ENCODE data around the gene CCDC157. TPM values are rescaled to one million over a fixed set of nuclear protein-coding genes. Genes with fewer than 3 reads are reported as not detected.

Gene CCDC157
- polyA plus RNA-seq, 1 of the 3 experiments (the other 2 are of a cell fraction), result 5.8 TPM

DNA sequence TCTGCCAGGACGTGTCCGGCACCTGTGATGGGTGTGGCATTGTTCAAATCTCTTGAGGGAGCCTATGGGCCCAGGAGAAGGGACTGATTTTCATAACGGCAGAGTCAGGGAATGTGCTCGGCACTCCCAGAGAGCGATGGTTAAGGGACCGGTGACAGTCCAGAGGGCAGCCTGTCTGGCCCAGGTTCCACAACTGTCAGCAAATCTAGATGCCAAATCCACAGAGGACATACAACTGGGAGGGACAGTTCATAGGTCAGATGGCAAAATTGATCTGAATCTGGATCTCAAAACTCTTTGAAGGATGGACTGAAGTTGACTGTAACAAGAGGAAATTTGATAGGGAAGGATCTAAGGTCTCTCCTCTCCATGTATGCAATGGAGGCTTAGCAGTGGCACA is 47.5 kb downstream of the CCDC157 start (continued):
- TF ChIP-seq, protein P1, sequence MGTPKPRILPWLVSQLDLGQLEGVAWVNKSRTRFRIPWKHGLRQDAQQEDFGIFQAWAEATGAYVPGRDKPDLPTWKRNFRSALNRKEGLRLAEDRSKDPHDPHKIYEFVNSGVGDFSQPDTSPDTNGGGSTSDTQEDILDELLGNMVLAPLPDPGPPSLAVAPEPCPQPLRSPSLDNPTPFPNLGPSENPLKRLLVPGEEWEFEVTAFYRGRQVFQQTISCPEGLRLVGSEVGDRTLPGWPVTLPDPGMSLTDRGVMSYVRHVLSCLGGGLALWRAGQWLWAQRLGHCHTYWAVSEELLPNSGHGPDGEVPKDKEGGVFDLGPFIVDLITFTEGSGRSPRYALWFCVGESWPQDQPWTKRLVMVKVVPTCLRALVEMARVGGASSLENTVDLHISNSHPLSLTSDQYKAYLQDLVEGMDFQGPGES (IDR thresholded peaks at IDR 0.05; ENCODE audit: low read depth, low read length), result no peak
- no peak for TF ChIP-seq MEF2A (IDR thresholded peaks at IDR 0.05; ENCODE audit: borderline replicate concordance, low read depth)
- TF ChIP-seq MXI1 (IDR thresholded peaks at IDR 0.05; ENCODE audit: low read depth, low read length), result no peak
- TF ChIP-seq, protein P2, sequence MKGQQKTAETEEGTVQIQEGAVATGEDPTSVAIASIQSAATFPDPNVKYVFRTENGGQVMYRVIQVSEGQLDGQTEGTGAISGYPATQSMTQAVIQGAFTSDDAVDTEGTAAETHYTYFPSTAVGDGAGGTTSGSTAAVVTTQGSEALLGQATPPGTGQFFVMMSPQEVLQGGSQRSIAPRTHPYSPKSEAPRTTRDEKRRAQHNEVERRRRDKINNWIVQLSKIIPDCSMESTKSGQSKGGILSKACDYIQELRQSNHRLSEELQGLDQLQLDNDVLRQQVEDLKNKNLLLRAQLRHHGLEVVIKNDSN (IDR thresholded peaks at IDR 0.05; ENCODE audit: borderline replicate concordance, low read depth), result no peak

DNA sequence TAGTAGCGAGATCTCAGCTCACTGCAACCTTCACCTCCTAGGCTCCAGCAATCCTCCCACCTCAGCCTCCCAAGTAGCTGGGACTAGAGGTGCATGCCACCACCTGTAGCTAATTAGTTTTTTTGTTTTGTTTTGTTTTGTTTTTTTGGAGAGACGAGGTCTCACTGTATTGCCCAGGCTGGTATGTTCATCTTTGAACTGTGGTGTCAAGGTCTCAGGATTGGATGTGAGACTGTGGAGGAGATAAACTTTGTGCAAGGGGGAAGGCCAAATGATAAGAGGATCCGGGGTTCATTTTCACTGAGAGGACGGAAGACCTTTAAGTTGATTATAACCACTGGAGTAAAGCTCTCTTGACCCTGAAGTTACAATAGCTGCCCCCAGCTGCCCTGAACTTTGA is 48.9 kb downstream of the CCDC157 start:
- POLR2A ChIA-PET, result interaction anchor here (0.7 kb wide), 1 partner anchor 8 kb away, joined by 3 read pairs; no protein-coding TSS in a partner anchor
- Histone ChIP-seq H4K20me1 (ENCODE audit: insufficient read depth) (no peaks in the 10 kb centered on the region), H3K36me3 (replicated peaks in 1 of 2; ENCODE audit: control insufficient read depth in 1 of 2, insufficient read depth in 2 of 2, low read length in 1 of 2) (peaks cover 8 to 25% of the 10 kb centered on the region in 2 experiments), H3K4me1 (ENCODE audit: control insufficient read depth in 1 of 2, insufficient read depth in 2 of 2, low read depth in 1 of 2, low read length in 1 of 2) (no peaks in the 10 kb centered on the region; a peak in 1 of 4 replicates), H3K9ac (no peak overlapping the region), H2AFZ (ENCODE audit: low read depth) (no peak overlapping the region), H3K27ac (ENCODE audit: low read depth in 2 of 2, low read length in 1 of 2) (no peak overlapping the region), H3K27me3 (ENCODE audit: insufficient read depth) (no peaks in the 10 kb centered on the region), H3K4me2 (no peak overlapping the region), H3K4me3 (ENCODE audit: low read depth in 2 of 2, low read length in 1 of 2) (no peak overlapping the region), H3K79me2 (ENCODE audit: insufficient read depth) (0 out of 2 replicates have a peak, but pooled peaks cover 3% of the 10 kb centered on the region), H3F3A (replicated peaks; ENCODE audit: insufficient read depth) (peaks cover 8% of the 10 kb centered on the region), H3K9me3 (no peaks in the 10 kb centered on the region), H3K9me2 (no peaks in the 10 kb centered on the region)
- no peak for DNase-seq
- TF ChIP-seq NFIC (IDR thresholded peaks at IDR 0.05; ENCODE audit: borderline replicate concordance) (no peak), RCOR1 (IDR thresholded peaks at IDR 0.05; ENCODE audit: low read length) (no peak), TCF12 (IDR thresholded peaks at IDR 0.05) (no peak), GABPA (IDR thresholded peaks at IDR 0.05; ENCODE audit: low read depth) (no peak), SMC3 (IDR thresholded peaks at IDR 0.05; ENCODE audit: low read depth, low read length) (no peak), RAD21 (IDR thresholded peaks at IDR 0.05; ENCODE audit: low read length) (no peak)
- TF ChIP-seq, protein P3, sequence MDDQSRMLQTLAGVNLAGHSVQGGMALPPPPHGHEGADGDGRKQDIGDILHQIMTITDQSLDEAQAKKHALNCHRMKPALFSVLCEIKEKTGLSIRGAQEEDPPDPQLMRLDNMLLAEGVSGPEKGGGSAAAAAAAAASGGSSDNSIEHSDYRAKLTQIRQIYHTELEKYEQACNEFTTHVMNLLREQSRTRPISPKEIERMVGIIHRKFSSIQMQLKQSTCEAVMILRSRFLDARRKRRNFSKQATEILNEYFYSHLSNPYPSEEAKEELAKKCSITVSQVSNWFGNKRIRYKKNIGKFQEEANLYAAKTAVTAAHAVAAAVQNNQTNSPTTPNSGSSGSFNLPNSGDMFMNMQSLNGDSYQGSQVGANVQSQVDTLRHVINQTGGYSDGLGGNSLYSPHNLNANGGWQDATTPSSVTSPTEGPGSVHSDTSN (IDR thresholded peaks at IDR 0.05), result no peak
- CTCF ChIA-PET, result interaction anchor here (1.4 to 1.5 kb wide), 3 partner anchors 15 to 18 kb away, joined by 4 to 5 read pairs (median 4); partner anchors contain the start of gene RNF215
- WGBS (ENCODE audit: low lambda C conversion rate), result 71% methylated on average over 4 of the region's 4 CpGs

DNA sequence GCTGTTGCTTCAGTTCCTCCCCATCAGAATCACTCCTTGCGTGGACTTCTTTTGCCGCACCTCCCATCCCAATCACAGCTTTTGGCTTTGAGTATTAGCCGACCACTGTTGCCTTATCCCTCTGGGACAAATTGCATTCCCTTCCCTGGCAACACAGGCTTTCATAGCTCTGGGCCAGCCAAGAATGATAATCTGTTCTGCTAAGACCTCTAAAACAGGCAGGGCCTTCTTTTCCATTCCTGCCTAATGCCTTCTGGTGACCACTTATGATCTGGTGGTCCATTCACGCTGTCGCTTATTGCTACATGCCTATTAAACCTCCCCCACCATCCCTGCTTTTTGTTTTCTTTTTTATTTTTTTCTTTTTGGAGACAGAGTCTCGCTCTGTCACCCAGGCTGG is 49.6 kb downstream of the CCDC157 start:
- H3K4me1 ChIP-seq (ENCODE audit: control insufficient read depth in 1 of 2, insufficient read depth in 2 of 2, low read depth in 1 of 2, low read length in 1 of 2), result no peaks in the 10 kb centered on the region; a peak in 1 of 4 replicates
- H3K4me2 ChIP-seq, result no peak overlapping the region
- H3K27me3 ChIP-seq (ENCODE audit: insufficient read depth), result no peaks in the 10 kb centered on the region
- H2AFZ ChIP-seq (ENCODE audit: low read depth), result no peak overlapping the region
- ChIA-PET POLR2A (no interaction called here), CTCF (interaction anchor here (0.8 to 1.4 kb wide), 3 partner anchors 16 to 19 kb away, joined by 3 to 5 read pairs (median 4); partner anchors contain the start of gene RNF215)
- peaks cover 8% of the 10 kb centered on the region for H3F3A ChIP-seq (replicated peaks; ENCODE audit: insufficient read depth)
- no peak overlapping the region for H3K4me3 ChIP-seq (ENCODE audit: low read depth in 2 of 2, low read length in 1 of 2)
- peaks cover 8 to 25% of the 10 kb centered on the region in 2 experiments for H3K36me3 ChIP-seq (replicated peaks in 1 of 2; ENCODE audit: control insufficient read depth in 1 of 2, insufficient read depth in 2 of 2, low read length in 1 of 2)
- H3K27ac ChIP-seq (ENCODE audit: low read depth in 2 of 2, low read length in 1 of 2), result no peak overlapping the region
- TF ChIP-seq FOXJ3 (CRISPR knock-in tag; IDR thresholded peaks at IDR 0.05) (no peak), RFX5 (IDR thresholded peaks at IDR 0.05; ENCODE audit: low read length) (no peak), FOSL2 (IDR thresholded peaks at IDR 0.05; ENCODE audit: borderline replicate concordance, low read depth) (no peak), JUND (IDR thresholded peaks at IDR 0.05) (no peak), TAF1 (IDR thresholded peaks at IDR 0.05; ENCODE audit: borderline replicate concordance, low read depth, low read length) (no peak), EZH2phosphoT487 (IDR thresholded peaks at IDR 0.05; ENCODE audit: borderline replicate concordance, low read depth) (no peak), GABPA (IDR thresholded peaks at IDR 0.05; ENCODE audit: low read depth) (no peak)
- TF ChIP-seq, protein P4, sequence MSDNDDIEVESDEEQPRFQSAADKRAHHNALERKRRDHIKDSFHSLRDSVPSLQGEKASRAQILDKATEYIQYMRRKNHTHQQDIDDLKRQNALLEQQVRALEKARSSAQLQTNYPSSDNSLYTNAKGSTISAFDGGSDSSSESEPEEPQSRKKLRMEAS (IDR thresholded peaks at IDR 0.05; ENCODE audit: low read depth), result no peak
- TF ChIP-seq, protein P1 (IDR thresholded peaks at IDR 0.05; ENCODE audit: low read depth, low read length), result no peak
- TF ChIP-seq, protein P2 (IDR thresholded peaks at IDR 0.05; ENCODE audit: borderline replicate concordance, low read depth), result no peak
- TF ChIP-seq, protein P5, sequence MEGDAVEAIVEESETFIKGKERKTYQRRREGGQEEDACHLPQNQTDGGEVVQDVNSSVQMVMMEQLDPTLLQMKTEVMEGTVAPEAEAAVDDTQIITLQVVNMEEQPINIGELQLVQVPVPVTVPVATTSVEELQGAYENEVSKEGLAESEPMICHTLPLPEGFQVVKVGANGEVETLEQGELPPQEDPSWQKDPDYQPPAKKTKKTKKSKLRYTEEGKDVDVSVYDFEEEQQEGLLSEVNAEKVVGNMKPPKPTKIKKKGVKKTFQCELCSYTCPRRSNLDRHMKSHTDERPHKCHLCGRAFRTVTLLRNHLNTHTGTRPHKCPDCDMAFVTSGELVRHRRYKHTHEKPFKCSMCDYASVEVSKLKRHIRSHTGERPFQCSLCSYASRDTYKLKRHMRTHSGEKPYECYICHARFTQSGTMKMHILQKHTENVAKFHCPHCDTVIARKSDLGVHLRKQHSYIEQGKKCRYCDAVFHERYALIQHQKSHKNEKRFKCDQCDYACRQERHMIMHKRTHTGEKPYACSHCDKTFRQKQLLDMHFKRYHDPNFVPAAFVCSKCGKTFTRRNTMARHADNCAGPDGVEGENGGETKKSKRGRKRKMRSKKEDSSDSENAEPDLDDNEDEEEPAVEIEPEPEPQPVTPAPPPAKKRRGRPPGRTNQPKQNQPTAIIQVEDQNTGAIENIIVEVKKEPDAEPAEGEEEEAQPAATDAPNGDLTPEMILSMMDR (IDR thresholded peaks at IDR 0.05), result no peak
- no peaks in the 10 kb centered on the region for H3K9me3 ChIP-seq
- no peaks in the 10 kb centered on the region for H4K20me1 ChIP-seq (ENCODE audit: insufficient read depth)
- H3K9me2 ChIP-seq, result no peaks in the 10 kb centered on the region
- H3K9ac ChIP-seq, result no peak overlapping the region
- no peak for DNase-seq
- 0 out of 2 replicates have a peak, but pooled peaks cover 3% of the 10 kb centered on the region for H3K79me2 ChIP-seq (ENCODE audit: insufficient read depth)
- 92% methylated on average over 6 of the region's 6 CpGs for WGBS (ENCODE audit: low lambda C conversion rate)
